ENCODE results near the gene MYOF. TPM values are rescaled to one million over a fixed set of nuclear protein-coding genes. Genes with fewer than 3 reads are reported as not detected.

Gene MYOF
- total and polyA plus RNA-seq, 9 of the 15 experiments (the other 6 are each of a cell fraction or from before 2014, with no cell fraction given): 0.06 to 0.27 TPM; not detected in 7

GRCh38 chr10:93452143-93452542 is 30.0 kb downstream of the MYOF start:
- TF ChIP-seq PTTG1 (tag; IDR thresholded peaks at IDR 0.05; ENCODE audit: low read depth) (no peak), ZNF280A (IDR thresholded peaks at IDR 0.05; ENCODE audit: low read depth, partially characterized antibody) (no peak), C11orf30 (IDR thresholded peaks at IDR 0.05; ENCODE audit: low read depth) (no peak)
- H2AFZ ChIP-seq (ENCODE audit: low read depth, low read length): no peak overlapping the region
- intact Hi-C loops (cut with micrococcal nuclease) (no loop called here), in situ Hi-C loops (cut with MboI) (no loop called here)
- no peaks in the 10 kb centered on the region for H4K20me1 ChIP-seq (replicated peaks; ENCODE audit: control insufficient read depth, insufficient read depth, low read length)
- H3K9me1 ChIP-seq (ENCODE audit: control insufficient read depth, insufficient read depth, low read length): no peaks in the 10 kb centered on the region
- H3K4me3 ChIP-seq: no peak overlapping the region
- POLR2A ChIA-PET: no interaction called here
- no TSS peak for BruUV-seq (replicated peaks)
- no peak overlapping the region for H3K27ac ChIP-seq (ENCODE audit: extremely low read depth, low read depth, low read length)
- H3K36me3 ChIP-seq (ENCODE audit: control insufficient read depth, insufficient read depth, low read length): no peaks in the 10 kb centered on the region
- no peak overlapping the region for H3K4me2 ChIP-seq (ENCODE audit: insufficient read depth, low read length)
- no peak for FAIRE-seq
- ATAC-seq: no peak
- H3K9ac ChIP-seq (ENCODE audit: insufficient read depth in 1 of 2, low read depth in 2 of 2, low read length in 2 of 2): no peak overlapping the region
- H3K4me1 ChIP-seq (replicated peaks in 1 of 2; ENCODE audit: control insufficient read depth in 2 of 2, insufficient read depth in 2 of 2, low read length in 2 of 2): no peaks in the 10 kb centered on the region
- 0% methylated on average over 2 of the region's 2 CpGs for WGBS (ENCODE audit: insufficient coverage, low coverage, missing lambda C conversion rate)
- no peak for DNase-seq (ENCODE audit: extremely low read depth in 1 of 4, low spot score in 3 of 4)
- no peaks in the 10 kb centered on the region for H3K79me2 ChIP-seq (ENCODE audit: control insufficient read depth, insufficient read depth, low read length)
- no peaks in the 10 kb centered on the region for H3K9me3 ChIP-seq (replicated peaks; ENCODE audit: control insufficient read depth, insufficient read depth, low read depth, low read length)
- H3K27me3 ChIP-seq (ENCODE audit: control insufficient read depth in 2 of 2, insufficient read depth in 2 of 2, low read length in 2 of 2): no peaks in the 10 kb centered on the region; a peak in 2 of 5 replicates
- CTCF ChIA-PET (ENCODE audit: low intra/inter-chr PET ratio): no interaction called here

GRCh38 chr10:93451244-93451947 is 30.7 kb downstream of the MYOF start:
- TF ChIP-seq MED1 (CRISPR knock-in tag; IDR thresholded peaks at IDR 0.05; ENCODE audit: borderline replicate concordance) (no peak), ZNF124 (CRISPR knock-in tag; IDR thresholded peaks at IDR 0.05) (no peak), MTA2 (IDR thresholded peaks at IDR 0.05; ENCODE audit: low read depth) (no peak), SMARCC2 (IDR thresholded peaks at IDR 0.05; ENCODE audit: low read depth) (no peak), POLR2AphosphoS2 (IDR thresholded peaks at IDR 0.05; ENCODE audit: low read length) (no peak), ZNF134 (CRISPR knock-in tag; conservative IDR thresholded peaks at IDR 0.05) (no peak)
- in situ Hi-C loops (cut with MboI): no loop called here
- Histone ChIP-seq H4K20me1 (replicated peaks; ENCODE audit: control insufficient read depth, insufficient read depth, low read length) (no peaks in the 10 kb centered on the region), H3K4me2 (ENCODE audit: insufficient read depth, low read length) (no peak overlapping the region), H3K4me3 (no peak overlapping the region), H2AFZ (ENCODE audit: low read depth, low read length) (no peak overlapping the region), H3K9me1 (ENCODE audit: control insufficient read depth, insufficient read depth, low read length) (no peaks in the 10 kb centered on the region), H3K27me3 (ENCODE audit: control insufficient read depth in 2 of 2, insufficient read depth in 2 of 2, low read length in 2 of 2) (no peaks in the 10 kb centered on the region; a peak in 2 of 5 replicates), H3K79me2 (ENCODE audit: control insufficient read depth, insufficient read depth, low read length) (no peaks in the 10 kb centered on the region), H3K9me3 (replicated peaks; ENCODE audit: control insufficient read depth, insufficient read depth, low read depth, low read length) (no peaks in the 10 kb centered on the region), H3K36me3 (ENCODE audit: control insufficient read depth, insufficient read depth, low read length) (no peaks in the 10 kb centered on the region), H3K27ac (ENCODE audit: extremely low read depth, low read depth, low read length) (no peak overlapping the region), H3K9ac (ENCODE audit: insufficient read depth in 1 of 2, low read depth in 2 of 2, low read length in 2 of 2) (no peak overlapping the region), H3K4me1 (replicated peaks in 1 of 2; ENCODE audit: control insufficient read depth in 2 of 2, insufficient read depth in 2 of 2, low read length in 2 of 2) (no peaks in the 10 kb centered on the region)
- ATAC-seq: no peak
- 0% methylated on average over 7 of the region's 7 CpGs for WGBS (ENCODE audit: insufficient coverage, low coverage, missing lambda C conversion rate)
- ChIA-PET POLR2A (no interaction called here), CTCF (ENCODE audit: low intra/inter-chr PET ratio) (no interaction called here)
- intact Hi-C loops (cut with micrococcal nuclease): no loop called here
- DNase-seq (ENCODE audit: extremely low read depth in 1 of 4, low spot score in 3 of 4): no peak
- BruUV-seq (replicated peaks): no TSS peak
- no peak for FAIRE-seq

Measured in K562 (cell line).